ENCODE data around the gene VN1R5.

DNA sequence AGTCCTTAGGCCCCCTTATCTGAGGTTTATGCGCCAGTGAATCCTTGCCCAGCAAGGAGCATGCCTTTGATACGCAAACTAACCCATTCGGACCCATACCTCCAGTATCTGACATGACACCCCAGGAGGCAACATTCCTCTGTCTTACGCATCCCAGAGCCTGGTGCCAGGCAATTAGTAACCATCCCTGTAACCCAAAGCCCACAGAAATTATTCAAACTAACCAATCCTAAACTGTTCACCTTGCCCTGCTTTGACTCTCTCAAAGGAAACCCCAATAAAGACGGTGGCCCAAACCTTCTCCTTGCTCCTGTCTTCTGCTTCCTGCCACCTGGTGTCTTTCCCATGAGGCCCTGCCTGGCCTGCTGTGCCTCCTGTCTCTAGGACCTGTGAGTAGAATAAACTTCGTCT lies 39.4 kb downstream of the VN1R5 start:
- TF ChIP-seq, protein P1, sequence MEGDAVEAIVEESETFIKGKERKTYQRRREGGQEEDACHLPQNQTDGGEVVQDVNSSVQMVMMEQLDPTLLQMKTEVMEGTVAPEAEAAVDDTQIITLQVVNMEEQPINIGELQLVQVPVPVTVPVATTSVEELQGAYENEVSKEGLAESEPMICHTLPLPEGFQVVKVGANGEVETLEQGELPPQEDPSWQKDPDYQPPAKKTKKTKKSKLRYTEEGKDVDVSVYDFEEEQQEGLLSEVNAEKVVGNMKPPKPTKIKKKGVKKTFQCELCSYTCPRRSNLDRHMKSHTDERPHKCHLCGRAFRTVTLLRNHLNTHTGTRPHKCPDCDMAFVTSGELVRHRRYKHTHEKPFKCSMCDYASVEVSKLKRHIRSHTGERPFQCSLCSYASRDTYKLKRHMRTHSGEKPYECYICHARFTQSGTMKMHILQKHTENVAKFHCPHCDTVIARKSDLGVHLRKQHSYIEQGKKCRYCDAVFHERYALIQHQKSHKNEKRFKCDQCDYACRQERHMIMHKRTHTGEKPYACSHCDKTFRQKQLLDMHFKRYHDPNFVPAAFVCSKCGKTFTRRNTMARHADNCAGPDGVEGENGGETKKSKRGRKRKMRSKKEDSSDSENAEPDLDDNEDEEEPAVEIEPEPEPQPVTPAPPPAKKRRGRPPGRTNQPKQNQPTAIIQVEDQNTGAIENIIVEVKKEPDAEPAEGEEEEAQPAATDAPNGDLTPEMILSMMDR (IDR thresholded peaks at IDR 0.05) = no peak
- TF ChIP-seq POLR2A (IDR thresholded peaks at IDR 0.05) = no peak

All from esophagus squamous epithelium (tissue), 4 donors.